Large intestine (tissue), 3 donors: Measurements from ENCODE around the gene CLCF1. TPM values are rescaled to one million over a fixed set of nuclear protein-coding genes. Genes with fewer than 3 reads are reported as not detected.

ENCODE experiments used
- DNase-seq, 2 donors: peaks; one replicate each; pipeline versions ENCODE4 v3.0.0 to v3.0.0-alpha.2; 2013
- H3K27ac ChIP-seq: one replicate; pipeline ENCODE4 v1.5.1; 2013; ENCODE audit warnings: low read length
- H3K27me3 ChIP-seq: 2 replicates; pipeline ENCODE4 v1.6.1; 2013; ENCODE audit warnings: low read length; ENCODE audit not compliant: control insufficient read depth, insufficient read depth
- H3K36me3 ChIP-seq: 2 replicates; pipeline ENCODE4 v1.6.1; 2013; ENCODE audit warnings: low read length; ENCODE audit not compliant: control insufficient read depth, insufficient read depth
- H3K4me1 ChIP-seq: one replicate; pipeline ENCODE4 v1.6.1; 2013; ENCODE audit warnings: low read length; ENCODE audit not compliant: control insufficient read depth, insufficient read depth
- H3K4me3 ChIP-seq: one replicate; pipeline ENCODE4 v1.5.1; 2013; ENCODE audit warnings: low read length
- H3K9me3 ChIP-seq: one replicate; pipeline ENCODE4 v1.6.1; 2013; ENCODE audit warnings: mild to moderate bottlenecking, low read depth, low read length, moderate library complexity; ENCODE audit not compliant: control insufficient read depth
- WGBS: methylation state at CpG from one replicate; pipeline ENCODE4 v1.1.5; 2013; ENCODE audit warnings: low lambda C conversion rate; ENCODE audit not compliant: insufficient coverage; 5-methylcytosine and 5-hydroxymethylcytosine counted together
- polyA plus RNA-seq: library from polyadenylated mRNA; unstranded; fragments of 120-200 nt; gene quantifications from one replicate; pipeline ENCODE4 v1.2.1, GENCODE V29; 2013

Gene CLCF1
- polyA plus RNA-seq, 1 donor: 9.6 TPM

- Histone ChIP-seq H3K36me3 (peaks cover 31% of the 10 kb centered on the region), H3K4me1 (peaks cover 32% of the 10 kb centered on the region), H3K27ac (peak within 1 kb of the TSS; percentile 96), H3K27me3 (no peaks in the 10 kb centered on the region), H3K9me3 (no peaks in the 10 kb centered on the region), H3K4me3 (peak within 1 kb of the TSS; percentile 100)
- no CpG with 5 or more reads among the region's 73 CpGs for WGBS
- peak; percentile 82 to 91 for DNase-seq
Observed at GRCh38 chr11:67401495-67402191, 28.2 kb upstream of the CLCF1 start, which contains the start of gene PPP1CA. Gene PPP1CA, minus strand, starts transcription at chr11:67401858. Its CDS starts 76 bp downstream, at chr11:67401782.

- peak overlapping the region; percentile 63 for H3K27ac ChIP-seq
- peaks cover 32% of the 10 kb centered on the region for H3K4me1 ChIP-seq
- peak overlapping the region; percentile 100 for H3K4me3 ChIP-seq
- H3K36me3 ChIP-seq: peaks cover 37% of the 10 kb centered on the region
- no CpG with 5 or more reads among the region's 27 CpGs for WGBS
- no peak for DNase-seq
- H3K27me3 ChIP-seq: no peaks in the 10 kb centered on the region
- H3K9me3 ChIP-seq: no peaks in the 10 kb centered on the region
Observed at GRCh38 chr11:67400942-67401494, 27.6 kb upstream of the CLCF1 start.

GRCh38 chr11:67400251-67400941 is 27.0 kb upstream of the CLCF1 start:
- no peaks in the 10 kb centered on the region for H3K27me3 ChIP-seq
- no peaks in the 10 kb centered on the region for H3K9me3 ChIP-seq
- WGBS: no CpG with 5 or more reads among the region's 23 CpGs
- DNase-seq: peak in 1 of 2 donors; percentile 36
- H3K36me3 ChIP-seq: peaks cover 42% of the 10 kb centered on the region
- H3K4me1 ChIP-seq: peaks cover 31% of the 10 kb centered on the region
- H3K4me3 ChIP-seq: peak overlapping the region; percentile 100
- no peak overlapping the region for H3K27ac ChIP-seq

- no peak for DNase-seq
- Histone ChIP-seq H3K9me3 (no peaks in the 10 kb centered on the region), H3K4me1 (peaks cover 24% of the 10 kb centered on the region), H3K4me3 (no peak overlapping the region), H3K36me3 (peaks cover 51% of the 10 kb centered on the region), H3K27ac (no peak overlapping the region), H3K27me3 (no peaks in the 10 kb centered on the region)
- WGBS: no CpG with 5 or more reads among the region's 31 CpGs
Observed at GRCh38 chr11:67398661-67399563, 25.5 kb upstream of the CLCF1 start.

GRCh38 chr11:67397986-67398660 is 24.7 kb upstream of the CLCF1 start:
- Histone ChIP-seq H3K9me3 (no peaks in the 10 kb centered on the region), H3K27ac (no peak overlapping the region), H3K4me3 (no peak overlapping the region), H3K36me3 (peaks cover 55% of the 10 kb centered on the region), H3K27me3 (no peaks in the 10 kb centered on the region), H3K4me1 (peaks cover 20% of the 10 kb centered on the region)
- no CpG with 5 or more reads among the region's 24 CpGs for WGBS
- DNase-seq: no peak

- no peak for DNase-seq
- H3K27me3 ChIP-seq: no peaks in the 10 kb centered on the region
- WGBS: no CpG with 5 or more reads among the region's 6 CpGs
Observed at GRCh38 chr11:67397536-67397935, 24.1 kb upstream of the CLCF1 start.

GRCh38 chr11:67396587-67397389 is 23.4 kb upstream of the CLCF1 start:
- no peak overlapping the region for H3K4me3 ChIP-seq
- H3K27ac ChIP-seq: no peak overlapping the region
- peaks cover 17% of the 10 kb centered on the region for H3K4me1 ChIP-seq
- H3K9me3 ChIP-seq: peaks cover 2% of the 10 kb centered on the region
- no peaks in the 10 kb centered on the region for H3K27me3 ChIP-seq
- peaks cover 55% of the 10 kb centered on the region for H3K36me3 ChIP-seq
- WGBS: no CpG with 5 or more reads among the region's 13 CpGs
- no peak for DNase-seq

More at GRCh38 chr11:67397536-67397935, 24.1 kb upstream of the CLCF1 start:
- H3K36me3 ChIP-seq: peaks cover 55% of the 10 kb centered on the region
- no peak overlapping the region for H3K27ac ChIP-seq
- H3K4me3 ChIP-seq: no peak overlapping the region
- H3K4me1 ChIP-seq: peaks cover 19% of the 10 kb centered on the region
- no peaks in the 10 kb centered on the region for H3K9me3 ChIP-seq

GRCh38 chr11:67396259-67396581 is 22.8 kb upstream of the CLCF1 start:
- Histone ChIP-seq H3K27me3 (no peaks in the 10 kb centered on the region), H3K36me3 (peaks cover 55% of the 10 kb centered on the region), H3K9me3 (peaks cover 2% of the 10 kb centered on the region), H3K27ac (no peak overlapping the region), H3K4me1 (peaks cover 17% of the 10 kb centered on the region), H3K4me3 (no peak overlapping the region)
- DNase-seq: no peak
- WGBS: no CpG with 5 or more reads among the region's 7 CpGs

- Histone ChIP-seq H3K4me1 (peaks cover 17% of the 10 kb centered on the region), H3K36me3 (peaks cover 55% of the 10 kb centered on the region), H3K9me3 (peaks cover 2% of the 10 kb centered on the region), H3K27me3 (no peaks in the 10 kb centered on the region), H3K27ac (no peak overlapping the region), H3K4me3 (no peak overlapping the region)
- no peak for DNase-seq
- no CpG with 5 or more reads among the region's 19 CpGs for WGBS
Observed at GRCh38 chr11:67395555-67396258, 22.3 kb upstream of the CLCF1 start.
